Tibial nerve (tissue), 4 donors: Measurements from ENCODE around the gene PNPLA2.

Experiments used
- CTCF ChIP-seq, 5 experiments: fragments of 200-600 bp in 3 of 5; fragments of 450-650 bp in 2 of 5; sonication (generic) in 3 of 5; IDR thresholded peaks; one replicate each; pipeline ENCODE4 v1.5.1; 2016 to 2019; ENCODE audit warnings: antibody characterized with exemption in 5 of 5, mild to moderate bottlenecking in 3 of 5, moderate library complexity in 2 of 5
- EP300 ChIP-seq, 2 donors: sonication (generic); formaldehyde crosslinking; IDR thresholded peaks; one replicate each; pipeline ENCODE4 v1.6.1; 2017; ENCODE audit warnings: antibody characterized with exemption in 2 of 2, mild to moderate bottlenecking in 1 of 2
- POLR2A ChIP-seq, 2 donors: fragments of 450-650 bp; IDR thresholded peaks; one replicate each; pipeline ENCODE4 v1.6.1; 2017; ENCODE audit warnings: antibody characterized with exemption in 2 of 2, mild to moderate bottlenecking in 2 of 2, moderate library complexity in 2 of 2

- no peak for TF ChIP-seq POLR2A (IDR thresholded peaks at IDR 0.05)
- no peak for TF ChIP-seq EP300 (IDR thresholded peaks at IDR 0.05)
- TF ChIP-seq CTCF (IDR thresholded peaks at IDR 0.05), result no peak
Measured at GRCh38 chr11:829176-829846, 10.6 kb downstream of the PNPLA2 start.
